Fibroblast of villous mesenchyme (primary cell): Measurements from ENCODE around the gene TMEM50B. TPM values are rescaled to one million over a fixed set of nuclear protein-coding genes. Genes with fewer than 3 reads are reported as not detected.

Source experiments
- DNase-seq: peaks from one replicate; pipeline ENCODE4 v3.0.0-alpha.2; 2010; ENCODE audit warnings: low read depth
- H3K4me3 ChIP-seq: 2 replicates; pipeline ENCODE4 v1.5.1; 2011; ENCODE audit warnings: low read depth, mild to moderate bottlenecking, low read length
- CTCF ChIP-seq: IDR thresholded peaks from 2 replicates; pipeline ENCODE4 v1.5.1; 2012; ENCODE audit warnings: low read depth, mild to moderate bottlenecking, low read length; ENCODE audit not compliant: insufficient read depth
- total RNA-seq: library from RNA; depleted of rRNA; stranded (reverse); fragments of >200 nt; gene quantifications from 2 replicates; pipeline ENCODE4 v1.2.3, GENCODE V29; 2012

TMEM50B gene
- total RNA-seq, 1 donor, result 41.0 TPM

GRCh38 chr21:33443194-33443593, 36.6 kb downstream of the TMEM50B start:
- H3K4me3 ChIP-seq, result no peak overlapping the region
- no peak for DNase-seq
- no peak for TF ChIP-seq CTCF

- no peak for TF ChIP-seq CTCF
- H3K4me3 ChIP-seq, result no peak overlapping the region
- DNase-seq, result peak; percentile 97
These were observed 38.0 kb downstream of the TMEM50B start for GRCh38 chr21:33441489-33442477.

- no peak for TF ChIP-seq CTCF
- H3K4me3 ChIP-seq, result no peak overlapping the region
- no peak for DNase-seq
These were observed 42.6 kb downstream of the TMEM50B start for GRCh38 chr21:33437140-33437539.

DNA sequence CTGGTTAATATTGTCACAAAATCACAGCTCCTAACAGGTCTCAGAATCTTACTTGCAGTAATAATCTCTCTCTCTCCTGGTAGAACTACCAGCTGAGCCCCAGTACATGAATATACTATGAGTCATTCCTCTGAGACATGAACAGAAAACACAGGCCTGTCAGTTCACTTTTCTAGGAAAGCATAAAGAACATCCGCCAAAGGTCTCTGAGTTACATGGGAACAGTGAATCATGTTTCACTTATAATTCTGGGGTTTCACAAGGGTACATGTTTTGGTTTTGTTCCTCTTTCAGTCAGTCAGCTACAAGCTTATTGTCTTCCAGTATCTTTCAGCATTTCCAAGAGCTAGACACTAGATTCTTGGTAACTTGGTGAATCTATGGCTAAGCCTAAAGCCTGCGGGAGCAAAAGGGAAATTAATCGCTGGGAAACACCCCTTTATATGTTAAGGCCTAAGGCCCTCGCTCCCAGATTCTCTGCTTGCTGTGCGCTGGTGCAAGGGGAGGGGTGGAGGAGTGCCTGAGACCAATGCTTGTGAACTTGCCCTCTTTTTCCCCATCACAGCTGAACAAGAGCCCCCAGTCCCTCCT, 44.9 kb downstream of the TMEM50B start:
- peak; percentile 96 for DNase-seq
- no peak overlapping the region for H3K4me3 ChIP-seq
- no peak for TF ChIP-seq CTCF

GRCh38 chr21:33433425-33434114, 46.2 kb downstream of the TMEM50B start:
- no peak for TF ChIP-seq CTCF
- H3K4me3 ChIP-seq, result no peak overlapping the region
- DNase-seq, result no peak

DNA sequence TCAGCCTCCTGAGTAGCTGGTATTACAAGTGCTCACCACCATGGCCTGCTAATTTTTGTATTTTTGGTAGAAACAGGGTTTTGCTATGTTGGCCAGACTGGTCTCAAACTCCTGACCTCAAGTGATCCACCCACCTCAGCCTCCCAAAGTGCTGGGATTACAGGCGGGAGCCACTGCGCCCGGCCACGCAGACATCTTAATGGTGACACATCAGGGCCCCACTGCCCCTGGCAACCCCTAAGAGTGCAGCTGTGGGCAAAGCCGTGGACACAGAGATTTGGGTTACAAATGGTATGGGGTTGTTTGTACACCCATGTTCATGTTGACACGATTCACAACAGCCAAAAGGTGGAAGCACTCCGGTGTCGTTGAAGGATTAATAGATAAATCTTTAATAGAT, 46.8 kb downstream of the TMEM50B start:
- DNase-seq, result no peak
- no peak overlapping the region for H3K4me3 ChIP-seq
- no peak for TF ChIP-seq CTCF
